SH-SY5Y (cell line): Measurements from ENCODE around the gene RAI1.

Experiments used
- GATA2 ChIP-seq: IDR thresholded peaks from 2 replicates; pipeline ENCODE4 v1.6.1; 2011; ENCODE audit warnings: mild to moderate bottlenecking, low read depth, low read length
- GATA3 ChIP-seq: IDR thresholded peaks from 2 replicates; pipeline ENCODE4 v1.6.1; 2011; ENCODE audit warnings: low read depth, mild to moderate bottlenecking, low read length, moderate library complexity

GRCh38 chr17:17635126-17635525 lies 46.1 kb upstream of the RAI1 start:
- TF ChIP-seq GATA2, result no peak
- no peak for TF ChIP-seq GATA3
